Large intestine (tissue), 3 donors: ENCODE data around the gene CCDC194. TPM values are rescaled to one million over a fixed set of nuclear protein-coding genes. Genes with fewer than 3 reads are reported as not detected.

Experiments used
- DNase-seq, 2 donors: peaks; one replicate each; pipeline versions ENCODE4 v3.0.0 to v3.0.0-alpha.2; 2013
- H3K27ac ChIP-seq: one replicate; pipeline ENCODE4 v1.5.1; 2013; ENCODE audit warnings: low read length
- H3K27me3 ChIP-seq: 2 replicates; pipeline ENCODE4 v1.6.1; 2013; ENCODE audit warnings: low read length; ENCODE audit not compliant: control insufficient read depth, insufficient read depth
- H3K36me3 ChIP-seq: 2 replicates; pipeline ENCODE4 v1.6.1; 2013; ENCODE audit warnings: low read length; ENCODE audit not compliant: control insufficient read depth, insufficient read depth
- H3K4me1 ChIP-seq: one replicate; pipeline ENCODE4 v1.6.1; 2013; ENCODE audit warnings: low read length; ENCODE audit not compliant: control insufficient read depth, insufficient read depth
- H3K4me3 ChIP-seq: one replicate; pipeline ENCODE4 v1.5.1; 2013; ENCODE audit warnings: low read length
- H3K9me3 ChIP-seq: one replicate; pipeline ENCODE4 v1.6.1; 2013; ENCODE audit warnings: mild to moderate bottlenecking, low read depth, low read length, moderate library complexity; ENCODE audit not compliant: control insufficient read depth
- WGBS: methylation state at CpG from one replicate; pipeline ENCODE4 v1.1.5; 2013; ENCODE audit warnings: low lambda C conversion rate; ENCODE audit not compliant: insufficient coverage; 5-methylcytosine and 5-hydroxymethylcytosine counted together
- polyA plus RNA-seq: library from polyadenylated mRNA; unstranded; fragments of 120-200 nt; gene quantifications from one replicate; pipeline ENCODE4 v1.2.1, GENCODE V29; 2013

CCDC194 gene
- polyA plus RNA-seq, 1 donor = 0.28 TPM

DNA sequence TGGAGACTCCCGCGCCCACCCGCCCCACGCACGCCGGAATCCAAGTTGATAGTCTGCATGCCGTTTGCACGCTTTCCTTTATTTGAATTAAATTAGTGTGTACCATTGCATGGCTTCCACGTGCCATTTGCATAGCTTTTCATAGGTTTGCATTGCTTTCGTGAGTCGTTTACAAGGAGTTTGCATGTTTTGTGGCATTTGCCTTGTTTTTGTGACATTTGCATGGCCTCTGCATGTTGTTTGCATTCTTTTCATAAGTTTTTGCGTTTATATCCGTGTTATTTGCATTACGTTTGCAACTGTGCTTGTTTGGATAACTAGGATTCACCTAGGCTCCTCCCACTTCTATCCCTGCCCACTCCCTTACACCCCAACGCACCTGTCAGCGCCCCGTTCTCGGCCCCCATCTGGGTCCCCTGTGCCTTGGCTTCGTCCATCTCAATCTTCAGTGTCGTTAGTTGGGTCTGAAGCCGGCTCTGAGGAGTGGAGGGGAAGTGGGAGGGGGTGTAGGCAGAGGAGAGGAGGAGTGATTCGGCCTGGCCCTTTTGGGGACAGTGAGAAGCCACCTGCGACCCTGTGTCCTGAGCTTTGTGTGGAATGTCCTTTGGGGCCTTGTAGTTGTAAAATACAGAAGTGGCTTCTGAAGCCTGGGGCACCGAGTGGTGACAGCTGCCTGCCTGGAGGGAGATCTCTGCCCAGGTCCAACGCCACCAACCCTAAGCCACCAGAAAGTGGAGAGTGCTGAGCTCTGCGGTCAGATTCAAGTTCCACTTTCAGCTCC lies 2.4 kb downstream of the CCDC194 start:
- 5% methylated on average over 3 of the region's 26 CpGs for WGBS
- Histone ChIP-seq H3K4me3 (no peak overlapping the region), H3K27ac (no peak overlapping the region), H3K4me1 (peaks cover 7% of the 10 kb centered on the region), H3K27me3 (peaks cover 45% of the 10 kb centered on the region), H3K36me3 (no peaks in the 10 kb centered on the region), H3K9me3 (no peaks in the 10 kb centered on the region)
- DNase-seq = no peak

GRCh38 chr19:17390665-17391370 lies 3.2 kb downstream of the CCDC194 start:
- no peaks in the 10 kb centered on the region for H3K36me3 ChIP-seq
- peaks cover 45% of the 10 kb centered on the region for H3K27me3 ChIP-seq
- H3K4me3 ChIP-seq = peak overlapping the region; percentile 41
- WGBS = no CpG with 5 or more reads among the region's 50 CpGs
- H3K9me3 ChIP-seq = no peaks in the 10 kb centered on the region
- H3K27ac ChIP-seq = no peak overlapping the region
- peak; percentile 86 to 90 for DNase-seq
- H3K4me1 ChIP-seq = peaks cover 7% of the 10 kb centered on the region

GRCh38 chr19:17389957-17390664 lies 3.9 kb downstream of the CCDC194 start:
- Histone ChIP-seq H3K4me1 (peaks cover 7% of the 10 kb centered on the region), H3K36me3 (no peaks in the 10 kb centered on the region), H3K27ac (no peak overlapping the region), H3K4me3 (peak overlapping the region; percentile 41), H3K27me3 (peaks cover 42% of the 10 kb centered on the region), H3K9me3 (no peaks in the 10 kb centered on the region)
- no peak for DNase-seq
- 67% methylated on average over 1 of the region's 37 CpGs for WGBS

DNA sequence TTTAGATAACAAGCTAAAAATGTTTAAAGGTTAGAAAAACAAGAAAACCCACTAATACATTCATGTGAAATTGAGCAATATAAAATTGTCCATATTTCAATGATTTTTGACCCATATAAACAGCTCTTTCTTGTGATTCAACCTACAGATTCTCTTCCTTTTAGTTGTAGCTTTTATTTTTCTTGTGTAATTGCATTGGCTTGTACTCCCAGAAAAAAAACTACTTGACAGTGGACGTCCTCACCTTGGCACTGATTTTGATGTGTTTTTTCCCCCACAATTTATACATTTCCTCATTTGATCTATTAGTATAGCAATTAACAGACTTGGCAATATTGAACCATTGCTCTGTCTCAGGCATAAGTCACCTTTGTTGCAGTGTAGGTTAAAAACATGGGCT lies 4.7 kb downstream of the CCDC194 start:
- no peak for DNase-seq
- H3K9me3 ChIP-seq = no peaks in the 10 kb centered on the region
- WGBS = no CpG with 5 or more reads among the region's 1 CpG

GRCh38 chr19:17385878-17386611 lies 8.0 kb downstream of the CCDC194 start:
- H3K4me1 ChIP-seq = no peaks in the 10 kb centered on the region
- no peak overlapping the region for H3K27ac ChIP-seq
- no peaks in the 10 kb centered on the region for H3K36me3 ChIP-seq
- peaks cover 11% of the 10 kb centered on the region for H3K27me3 ChIP-seq
- WGBS = no CpG with 5 or more reads among the region's 20 CpGs
- H3K9me3 ChIP-seq = no peaks in the 10 kb centered on the region
- no peak overlapping the region for H3K4me3 ChIP-seq
- DNase-seq = peak; percentile 36 to 37

More for the DNA sequence above, 4.7 kb downstream of the CCDC194 start:
- no peak overlapping the region for H3K4me3 ChIP-seq
- peaks cover 35% of the 10 kb centered on the region for H3K27me3 ChIP-seq
- H3K4me1 ChIP-seq = peaks cover 7% of the 10 kb centered on the region
- H3K36me3 ChIP-seq = no peaks in the 10 kb centered on the region
- no peak overlapping the region for H3K27ac ChIP-seq

DNA sequence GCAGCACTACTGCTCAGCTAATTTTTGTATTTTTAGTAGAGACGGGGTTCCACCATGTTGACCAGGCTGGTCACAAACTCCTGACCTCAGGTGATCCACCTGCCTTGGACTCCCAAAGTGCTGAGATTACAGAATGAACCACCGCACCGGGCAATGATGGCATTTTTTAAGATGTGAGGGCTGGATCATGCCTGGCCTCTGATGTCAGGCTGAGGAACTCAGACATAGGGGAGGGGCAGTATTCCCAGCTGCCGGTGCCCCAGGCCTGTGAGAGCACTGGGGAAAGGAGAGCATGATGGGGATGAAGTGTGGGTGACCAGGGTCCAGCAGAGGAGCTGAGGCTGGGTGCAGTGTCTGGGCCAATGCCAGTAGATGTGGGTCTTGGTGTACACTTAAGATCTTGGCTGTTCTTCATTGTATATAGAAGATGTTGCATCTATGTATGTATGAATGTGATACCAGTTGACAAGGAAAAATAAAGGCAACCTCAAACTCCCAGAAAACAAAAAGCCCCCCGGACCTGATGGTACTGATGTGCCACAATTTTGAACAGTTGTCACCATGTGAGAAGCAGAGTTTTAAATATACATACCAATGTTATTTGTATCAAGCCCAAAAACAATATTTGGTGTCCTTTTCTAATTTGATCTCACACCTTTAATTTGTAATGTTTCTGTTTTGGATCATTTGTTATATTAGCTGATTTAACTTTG lies 13.4 kb downstream of the CCDC194 start:
- no peak for DNase-seq
- H3K4me1 ChIP-seq = no peaks in the 10 kb centered on the region
- no peaks in the 10 kb centered on the region for H3K36me3 ChIP-seq
- H3K4me3 ChIP-seq = no peak overlapping the region
- WGBS = no CpG with 5 or more reads among the region's 5 CpGs
- H3K9me3 ChIP-seq = no peaks in the 10 kb centered on the region
- no peaks in the 10 kb centered on the region for H3K27me3 ChIP-seq
- no peak overlapping the region for H3K27ac ChIP-seq

- no CpG with 5 or more reads among the region's 14 CpGs for WGBS
Measured at GRCh38 chr19:17379221-17379631, 14.8 kb downstream of the CCDC194 start.

GRCh38 chr19:17378271-17378670 lies 15.7 kb downstream of the CCDC194 start:
- no CpG with 5 or more reads among the region's 13 CpGs for WGBS

More at GRCh38 chr19:17379221-17379631, 14.8 kb downstream of the CCDC194 start:
- no peaks in the 10 kb centered on the region for H3K9me3 ChIP-seq
- no peaks in the 10 kb centered on the region for H3K27me3 ChIP-seq
- DNase-seq = no peak
- H3K27ac ChIP-seq = no peak overlapping the region
- H3K36me3 ChIP-seq = no peaks in the 10 kb centered on the region
- no peaks in the 10 kb centered on the region for H3K4me1 ChIP-seq
- H3K4me3 ChIP-seq = no peak overlapping the region

DNA sequence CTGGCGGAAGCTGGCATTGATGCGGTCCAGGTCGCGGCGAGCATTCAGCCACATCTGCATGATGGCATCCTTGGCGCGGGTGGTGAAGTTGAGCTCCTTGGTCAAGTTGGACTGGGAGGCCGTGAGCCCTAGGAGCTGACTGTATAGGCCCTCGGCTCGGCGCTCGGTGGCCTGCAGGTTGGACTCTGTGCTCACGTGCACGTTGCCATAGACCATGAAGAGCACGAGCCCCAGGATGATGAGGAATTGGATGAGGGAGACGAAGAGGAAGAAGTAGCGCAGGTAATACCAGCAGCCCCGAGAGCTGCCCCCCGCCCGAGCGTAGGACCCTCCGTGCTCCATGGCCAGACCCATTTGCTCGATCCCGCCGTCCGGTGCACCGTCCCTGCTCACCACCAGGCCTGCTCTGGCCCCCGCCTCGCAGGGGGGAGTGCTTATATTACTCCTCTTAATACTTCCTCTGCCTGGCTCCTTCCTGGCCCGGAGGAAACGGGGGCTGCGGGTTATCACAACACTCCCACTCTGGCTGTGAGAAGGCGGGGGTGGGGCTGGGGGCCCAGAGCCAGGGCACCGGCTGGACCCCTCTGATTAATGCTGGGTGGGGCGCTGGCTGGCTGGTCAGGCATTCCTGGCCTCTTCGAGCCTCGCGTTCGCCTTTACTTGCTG lies 16.9 kb downstream of the CCDC194 start, which contains the start of gene PLVAP:
PLVAP (minus strand) TSS at position 408 of the 666 bp plus-strand sequence; CDS start at position 354, 54 bp downstream.
- WGBS = no CpG with 5 or more reads among the region's 39 CpGs
- Histone ChIP-seq H3K27me3 (no peaks in the 10 kb centered on the region), H3K4me1 (no peaks in the 10 kb centered on the region), H3K9me3 (no peaks in the 10 kb centered on the region), H3K36me3 (no peaks in the 10 kb centered on the region), H3K27ac (no peak within 1 kb of the TSS), H3K4me3 (peak within 1 kb of the TSS; percentile 18)
- no peak for DNase-seq

More at GRCh38 chr19:17378271-17378670, 15.7 kb downstream of the CCDC194 start:
- no peaks in the 10 kb centered on the region for H3K9me3 ChIP-seq
- no peaks in the 10 kb centered on the region for H3K36me3 ChIP-seq
- H3K4me1 ChIP-seq = no peaks in the 10 kb centered on the region
- H3K4me3 ChIP-seq = no peak overlapping the region
- H3K27me3 ChIP-seq = no peaks in the 10 kb centered on the region
- no peak for DNase-seq
- no peak overlapping the region for H3K27ac ChIP-seq
